HG03558 (cell line): ENCODE measurements around the gene CLTCL1.
"Not testable (repeated sequence)": the region's sequence is repeated elsewhere in the genome, so short reads cannot be mapped to it uniquely, and the experiment has no call there.

Source experiments
- ATAC-seq: cut with Tn5 transposase; IDR thresholded peaks from one replicate; pipeline ENCODE4 v1.9.1; 2021; ENCODE audit warnings: moderate number of reproducible peaks; ENCODE audit not compliant: unreplicated experiment; ENCODE audit errors: extremely low read depth

The CLTCL1 gene

GRCh38 chr22:19291580-19292457, at the start of gene CLTCL1:
TSS of gene CLTCL1 (minus strand) at chr22:19291719. CDS start at chr22:19291641, 78 bp downstream.
- ATAC-seq: no peak

GRCh38 chr22:19337137-19337536, 45.6 kb upstream of the CLTCL1 start:
- no peak for ATAC-seq

GRCh38 chr22:19336133-19337075, 44.9 kb upstream of the CLTCL1 start:
- ATAC-seq: no peak

GRCh38 chr22:19331975-19332374, 40.5 kb upstream of the CLTCL1 start:
- ATAC-seq: no peak

GRCh38 chr22:19331474-19331873, 40.0 kb upstream of the CLTCL1 start:
- no peak for ATAC-seq

GRCh38 chr22:19330865-19331418, 39.4 kb upstream of the CLTCL1 start:
- ATAC-seq: no peak

- ATAC-seq: not testable (repeated sequence)
Measured at GRCh38 chr22:19330205-19330604, 38.7 kb upstream of the CLTCL1 start.

- no peak for ATAC-seq
Measured at GRCh38 chr22:19329454-19329853, 37.9 kb upstream of the CLTCL1 start.

GRCh38 chr22:19325296-19325948, 33.9 kb upstream of the CLTCL1 start:
- no peak for ATAC-seq

- not testable (repeated sequence) for ATAC-seq
Measured at GRCh38 chr22:19323420-19323819, 31.9 kb upstream of the CLTCL1 start.

GRCh38 chr22:19321757-19322156, 30.2 kb upstream of the CLTCL1 start:
- no peak for ATAC-seq

GRCh38 chr22:19320136-19320535, 28.6 kb upstream of the CLTCL1 start:
- ATAC-seq: not testable (repeated sequence)

GRCh38 chr22:19319281-19319680, 27.8 kb upstream of the CLTCL1 start:
- ATAC-seq: no peak

GRCh38 chr22:19317865-19318264, 26.3 kb upstream of the CLTCL1 start:
- ATAC-seq: no peak

GRCh38 chr22:19307872-19308271, 16.4 kb upstream of the CLTCL1 start:
- ATAC-seq: no peak

GRCh38 chr22:19306535-19306934, 15.0 kb upstream of the CLTCL1 start:
- not testable (repeated sequence) for ATAC-seq

GRCh38 chr22:19304547-19304946, 13.0 kb upstream of the CLTCL1 start:
- ATAC-seq: no peak

GRCh38 chr22:19303785-19304184, 12.3 kb upstream of the CLTCL1 start:
- ATAC-seq: no peak

- ATAC-seq: no peak
Measured at GRCh38 chr22:19295733-19296132, 4.2 kb upstream of the CLTCL1 start.
